Breast epithelium (tissue), 3 donors: ENCODE data around the gene ZNF157.

Experiments used
- CTCF ChIP-seq, 3 donors: fragments of 450-650 bp; IDR thresholded peaks; one replicate each; pipeline ENCODE4 v1.5.1; 2016 to 2017; ENCODE audit warnings: antibody characterized with exemption in 3 of 3, mild to moderate bottlenecking in 3 of 3, moderate library complexity in 3 of 3
- POLR2A ChIP-seq: fragments of 450-650 bp; IDR thresholded peaks from one replicate; pipeline ENCODE4 v1.6.1; 2016; ENCODE audit warnings: antibody characterized with exemption, mild to moderate bottlenecking, moderate library complexity

GRCh38 chrX:47327902-47328301 is 42.5 kb upstream of the ZNF157 start:
- TF ChIP-seq POLR2A = no peak
- no peak for TF ChIP-seq CTCF (IDR thresholded peaks at IDR 0.05)
